ENCODE measurements around the gene SUSD1.

DNA sequence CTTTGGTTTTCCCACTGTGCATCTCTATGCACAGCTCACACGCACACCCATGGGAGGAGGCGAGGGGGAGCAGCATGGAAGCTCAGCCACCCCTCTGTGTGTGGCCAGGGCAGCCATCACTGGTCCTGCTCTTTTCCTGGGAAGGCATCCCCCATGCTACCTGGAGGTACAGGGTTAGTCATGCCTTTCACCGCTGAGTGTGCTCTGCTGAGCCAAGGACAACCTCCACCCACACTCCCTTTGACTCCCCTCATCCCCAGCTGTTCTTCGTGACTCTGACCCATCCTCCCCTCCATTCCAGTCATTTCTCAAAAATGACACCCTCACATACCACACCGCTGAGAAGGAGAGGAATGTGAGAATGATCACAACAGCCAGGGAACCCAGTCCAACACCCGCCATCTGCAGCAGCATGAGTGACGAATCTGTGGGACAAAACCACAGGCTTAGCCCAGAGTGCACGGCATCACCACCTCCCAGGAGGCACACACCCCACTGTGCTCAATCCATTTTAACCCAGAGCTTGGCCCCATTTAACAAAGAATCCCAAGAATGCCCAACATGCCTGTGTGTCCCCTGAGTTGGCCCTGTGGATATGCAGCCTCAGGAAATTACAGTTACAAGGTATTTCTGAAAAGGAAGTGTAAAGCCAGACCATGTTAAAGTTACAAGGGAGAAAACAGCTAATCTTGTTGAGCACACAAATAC lies 133.4 kb downstream of the SUSD1 start:
- TF ChIP-seq, protein P1, sequence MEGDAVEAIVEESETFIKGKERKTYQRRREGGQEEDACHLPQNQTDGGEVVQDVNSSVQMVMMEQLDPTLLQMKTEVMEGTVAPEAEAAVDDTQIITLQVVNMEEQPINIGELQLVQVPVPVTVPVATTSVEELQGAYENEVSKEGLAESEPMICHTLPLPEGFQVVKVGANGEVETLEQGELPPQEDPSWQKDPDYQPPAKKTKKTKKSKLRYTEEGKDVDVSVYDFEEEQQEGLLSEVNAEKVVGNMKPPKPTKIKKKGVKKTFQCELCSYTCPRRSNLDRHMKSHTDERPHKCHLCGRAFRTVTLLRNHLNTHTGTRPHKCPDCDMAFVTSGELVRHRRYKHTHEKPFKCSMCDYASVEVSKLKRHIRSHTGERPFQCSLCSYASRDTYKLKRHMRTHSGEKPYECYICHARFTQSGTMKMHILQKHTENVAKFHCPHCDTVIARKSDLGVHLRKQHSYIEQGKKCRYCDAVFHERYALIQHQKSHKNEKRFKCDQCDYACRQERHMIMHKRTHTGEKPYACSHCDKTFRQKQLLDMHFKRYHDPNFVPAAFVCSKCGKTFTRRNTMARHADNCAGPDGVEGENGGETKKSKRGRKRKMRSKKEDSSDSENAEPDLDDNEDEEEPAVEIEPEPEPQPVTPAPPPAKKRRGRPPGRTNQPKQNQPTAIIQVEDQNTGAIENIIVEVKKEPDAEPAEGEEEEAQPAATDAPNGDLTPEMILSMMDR (IDR thresholded peaks at IDR 0.05) = no peak
- TF ChIP-seq POLR2A (IDR thresholded peaks at IDR 0.05) = no peak
